ENCODE measurements around the gene RACK1.

The RACK1 gene

GRCh38 chr5:181235323-181235688, 8.4 kb downstream of the RACK1 start:
- TF ChIP-seq CTCF (IDR thresholded peaks at IDR 0.05; ENCODE audit: low read length): no peak
- TF ChIP-seq EZH2 (IDR thresholded peaks at IDR 0.05; ENCODE audit: borderline replicate concordance, low read length): no peak
- Histone ChIP-seq H3K9me3 (ENCODE audit: low read length) (no peaks in the 10 kb centered on the region), H4K20me1 (ENCODE audit: insufficient read depth, low read length) (no peaks in the 10 kb centered on the region), H3K27me3 (ENCODE audit: insufficient read depth, low read length) (no peaks in the 10 kb centered on the region), H3K27ac (ENCODE audit: low read depth, low read length, poor library complexity, severe bottlenecking) (peak overlapping the region; percentile 70), H3K4me3 (ENCODE audit: low read depth, low read length, poor library complexity, severe bottlenecking) (no peak overlapping the region), H3K79me2 (ENCODE audit: insufficient read depth, low read length) (no peaks in the 10 kb centered on the region), H3K9me2 (ENCODE audit: low read depth, low read length) (no peaks in the 10 kb centered on the region), H3K9ac (ENCODE audit: low read length) (no peak overlapping the region), H3F3A (ENCODE audit: insufficient read depth, low read length) (peaks cover 28% of the 10 kb centered on the region), H3K4me1 (ENCODE audit: insufficient read depth, low read length, severe bottlenecking) (peaks cover 19% of the 10 kb centered on the region), H3K4me2 (ENCODE audit: low read length) (no peak overlapping the region), H3K36me3 (ENCODE audit: insufficient read depth, low read length) (peaks cover 91% of the 10 kb centered on the region), H2AFZ (ENCODE audit: low read length) (no peak overlapping the region)

- H3K9ac ChIP-seq (ENCODE audit: low read length): peak overlapping the region; percentile 20; the same call in 1 of the 2 replicates
- H3K79me2 ChIP-seq (ENCODE audit: insufficient read depth, low read length): no peaks in the 10 kb centered on the region
- H3K9me3 ChIP-seq (ENCODE audit: low read length): no peaks in the 10 kb centered on the region
- peaks cover 87% of the 10 kb centered on the region for H3K36me3 ChIP-seq (ENCODE audit: insufficient read depth, low read length)
- H2AFZ ChIP-seq (ENCODE audit: low read length): no peak overlapping the region
- peaks cover 28% of the 10 kb centered on the region for H3F3A ChIP-seq (ENCODE audit: insufficient read depth, low read length)
- peaks cover 26% of the 10 kb centered on the region for H3K4me1 ChIP-seq (ENCODE audit: insufficient read depth, low read length, severe bottlenecking)
- peak overlapping the region; percentile 70 for H3K27ac ChIP-seq (ENCODE audit: low read depth, low read length, poor library complexity, severe bottlenecking)
- H4K20me1 ChIP-seq (ENCODE audit: insufficient read depth, low read length): no peaks in the 10 kb centered on the region
- peak overlapping the region; percentile 28; the same call in 1 of the 2 replicates for H3K4me2 ChIP-seq (ENCODE audit: low read length)
- H3K27me3 ChIP-seq (ENCODE audit: insufficient read depth, low read length): no peaks in the 10 kb centered on the region
- no peaks in the 10 kb centered on the region for H3K9me2 ChIP-seq (ENCODE audit: low read depth, low read length)
- TF ChIP-seq EZH2 (IDR thresholded peaks at IDR 0.05; ENCODE audit: borderline replicate concordance, low read length) (no peak), CTCF (IDR thresholded peaks at IDR 0.05; ENCODE audit: low read length) (no peak)
- no peak overlapping the region for H3K4me3 ChIP-seq (ENCODE audit: low read depth, low read length, poor library complexity, severe bottlenecking)
These were observed 9.0 kb downstream of the RACK1 start for GRCh38 chr5:181234455-181235306.

- Histone ChIP-seq H2AFZ (ENCODE audit: low read length) (no peak overlapping the region), H4K20me1 (ENCODE audit: insufficient read depth, low read length) (no peaks in the 10 kb centered on the region), H3K79me2 (ENCODE audit: insufficient read depth, low read length) (no peaks in the 10 kb centered on the region), H3K9me3 (ENCODE audit: low read length) (no peaks in the 10 kb centered on the region), H3K4me2 (ENCODE audit: low read length) (no peak overlapping the region), H3K4me1 (ENCODE audit: insufficient read depth, low read length, severe bottlenecking) (peaks cover 30% of the 10 kb centered on the region), H3F3A (ENCODE audit: insufficient read depth, low read length) (peaks cover 27% of the 10 kb centered on the region), H3K4me3 (ENCODE audit: low read depth, low read length, poor library complexity, severe bottlenecking) (no peak overlapping the region), H3K27me3 (ENCODE audit: insufficient read depth, low read length) (no peaks in the 10 kb centered on the region), H3K27ac (ENCODE audit: low read depth, low read length, poor library complexity, severe bottlenecking) (peak overlapping the region; percentile 16), H3K9me2 (ENCODE audit: low read depth, low read length) (no peaks in the 10 kb centered on the region), H3K36me3 (ENCODE audit: insufficient read depth, low read length) (peaks cover 86% of the 10 kb centered on the region), H3K9ac (ENCODE audit: low read length) (no peak overlapping the region)
- no peak for TF ChIP-seq EZH2 (IDR thresholded peaks at IDR 0.05; ENCODE audit: borderline replicate concordance, low read length)
- no peak for TF ChIP-seq CTCF (IDR thresholded peaks at IDR 0.05; ENCODE audit: low read length)
These were observed 9.8 kb downstream of the RACK1 start for GRCh38 chr5:181233801-181234454.

All from OCI-LY1 (cell line).